ENCODE data around the gene CFAP54. TPM values are rescaled to one million over a fixed set of nuclear protein-coding genes. Genes with fewer than 3 reads are reported as not detected.

Gene CFAP54
- total and polyA plus RNA-seq, 2 of the 4 experiments (the other 2 are of a cell fraction): 0.18 to 0.41 TPM

DNA sequence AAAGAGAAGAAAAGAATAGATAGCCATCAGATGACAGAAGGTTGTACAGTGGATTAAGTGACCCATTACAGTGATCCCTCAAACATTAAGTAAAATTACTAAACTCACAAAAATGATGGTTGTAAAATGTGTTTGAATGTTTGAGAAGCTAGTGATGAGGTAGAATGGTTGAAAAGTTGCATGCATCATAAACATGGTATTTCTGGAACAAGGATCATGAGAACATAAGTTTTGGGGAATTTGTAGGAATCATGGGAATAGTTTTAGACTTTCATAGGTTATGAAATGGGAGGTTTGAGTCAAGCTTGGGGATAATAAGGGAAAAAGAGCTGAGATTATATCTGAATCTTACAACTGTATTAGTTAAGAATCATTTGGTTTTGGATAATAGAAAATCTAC, 383.6 kb downstream of the CFAP54 start:
- Histone ChIP-seq H3K4ac (ENCODE audit: low read depth, low read length) (no peak overlapping the region), H3K9me3 (ENCODE audit: control insufficient read depth, insufficient read depth, low read length) (no peaks in the 10 kb centered on the region), H3K56ac (ENCODE audit: extremely low read depth, insufficient read depth, low read length) (no peak overlapping the region), H2AFZ (replicated peaks; ENCODE audit: low read length, poor library complexity) (no peak overlapping the region), H3K4me2 (ENCODE audit: low read depth, low read length) (no peak overlapping the region), H2BK20ac (ENCODE audit: low read depth, low read length) (no peak overlapping the region), H3K27me3 (ENCODE audit: control insufficient read depth, insufficient read depth, low read length) (no peaks in the 10 kb centered on the region), H3K79me1 (ENCODE audit: low read depth in 1 of 2, low read length in 2 of 2) (no peaks in the 10 kb centered on the region), H3K4me3 (ENCODE audit: insufficient read depth, low read depth, low read length) (no peak overlapping the region), H3K9me1 (ENCODE audit: insufficient read depth, low read length) (no peaks in the 10 kb centered on the region), H2BK15ac (ENCODE audit: low read depth, low read length) (no peak overlapping the region), H2AK9ac (replicated peaks; ENCODE audit: low read depth, low read length, poor library complexity) (no peak overlapping the region), H4K91ac (ENCODE audit: insufficient read depth, low read depth, low read length) (no peak overlapping the region), H2BK5ac (ENCODE audit: low read depth, low read length, poor library complexity, severe bottlenecking) (no peak overlapping the region), H2BK120ac (ENCODE audit: low read depth, low read length) (no peak overlapping the region), H4K8ac (ENCODE audit: low read depth in 2 of 2, low read length in 2 of 2) (no peak overlapping the region), H3K23ac (ENCODE audit: low read depth, low read length) (no peak overlapping the region), H3K14ac (replicated peaks; ENCODE audit: low read depth, low read length) (no peak overlapping the region), H3K27ac (ENCODE audit: insufficient read depth, low read length) (no peak overlapping the region), H2AK5ac (ENCODE audit: low read depth, low read length) (no peak overlapping the region), H3K36me3 (ENCODE audit: control insufficient read depth, insufficient read depth, low read length) (no peaks in the 10 kb centered on the region), H3K4me1 (ENCODE audit: control insufficient read depth, insufficient read depth, low read length) (no peaks in the 10 kb centered on the region), H4K20me1 (ENCODE audit: insufficient read depth, low read length) (no peaks in the 10 kb centered on the region), H3K9ac (ENCODE audit: low read depth, low read length) (no peak overlapping the region), H3K18ac (ENCODE audit: low read depth, low read length) (no peak overlapping the region), H4K5ac (ENCODE audit: low read depth, low read length) (no peak overlapping the region)
- dilution Hi-C loops (cut with HindIII; ENCODE audit: low sequenced_read_pairs, unreplicated experiment) (no loop called here), in situ Hi-C loops (cut with MboI; ENCODE audit: low sequenced_read_pairs) (no loop called here), intact Hi-C loops (cut with micrococcal nuclease) (no loop called here)
- no peak for TF ChIP-seq RFX5 (IDR thresholded peaks at IDR 0.05; ENCODE audit: low read depth, low read length)
- TF ChIP-seq RAD21 (IDR thresholded peaks at IDR 0.05; ENCODE audit: low read length): no peak
- TF ChIP-seq, protein P1, sequence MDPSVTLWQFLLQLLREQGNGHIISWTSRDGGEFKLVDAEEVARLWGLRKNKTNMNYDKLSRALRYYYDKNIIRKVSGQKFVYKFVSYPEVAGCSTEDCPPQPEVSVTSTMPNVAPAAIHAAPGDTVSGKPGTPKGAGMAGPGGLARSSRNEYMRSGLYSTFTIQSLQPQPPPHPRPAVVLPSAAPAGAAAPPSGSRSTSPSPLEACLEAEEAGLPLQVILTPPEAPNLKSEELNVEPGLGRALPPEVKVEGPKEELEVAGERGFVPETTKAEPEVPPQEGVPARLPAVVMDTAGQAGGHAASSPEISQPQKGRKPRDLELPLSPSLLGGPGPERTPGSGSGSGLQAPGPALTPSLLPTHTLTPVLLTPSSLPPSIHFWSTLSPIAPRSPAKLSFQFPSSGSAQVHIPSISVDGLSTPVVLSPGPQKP (IDR thresholded peaks at IDR 0.05; ENCODE audit: borderline replicate concordance, low read depth, low read length): no peak
- no peak for TF ChIP-seq FOS (IDR thresholded peaks at IDR 0.05; ENCODE audit: low read depth, low read length)
- no peak for TF ChIP-seq CHD1 (IDR thresholded peaks at IDR 0.05; ENCODE audit: low read depth, low read length)
- TF ChIP-seq MAFK (IDR thresholded peaks at IDR 0.05; ENCODE audit: low read depth, low read length): no peak
- TF ChIP-seq, protein P2, sequence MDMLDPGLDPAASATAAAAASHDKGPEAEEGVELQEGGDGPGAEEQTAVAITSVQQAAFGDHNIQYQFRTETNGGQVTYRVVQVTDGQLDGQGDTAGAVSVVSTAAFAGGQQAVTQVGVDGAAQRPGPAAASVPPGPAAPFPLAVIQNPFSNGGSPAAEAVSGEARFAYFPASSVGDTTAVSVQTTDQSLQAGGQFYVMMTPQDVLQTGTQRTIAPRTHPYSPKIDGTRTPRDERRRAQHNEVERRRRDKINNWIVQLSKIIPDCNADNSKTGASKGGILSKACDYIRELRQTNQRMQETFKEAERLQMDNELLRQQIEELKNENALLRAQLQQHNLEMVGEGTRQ (IDR thresholded peaks at IDR 0.05; ENCODE audit: low read depth, low read length): no peak
- TF ChIP-seq SMC3 (IDR thresholded peaks at IDR 0.05; ENCODE audit: low read depth, low read length): no peak
- TF ChIP-seq POLR2A (IDR thresholded peaks at IDR 0.05; ENCODE audit: low read depth, low read length): no peak
- TF ChIP-seq NFE2L2 (IDR thresholded peaks at IDR 0.05; ENCODE audit: low read depth, low read length): no peak
- TF ChIP-seq, protein P3, sequence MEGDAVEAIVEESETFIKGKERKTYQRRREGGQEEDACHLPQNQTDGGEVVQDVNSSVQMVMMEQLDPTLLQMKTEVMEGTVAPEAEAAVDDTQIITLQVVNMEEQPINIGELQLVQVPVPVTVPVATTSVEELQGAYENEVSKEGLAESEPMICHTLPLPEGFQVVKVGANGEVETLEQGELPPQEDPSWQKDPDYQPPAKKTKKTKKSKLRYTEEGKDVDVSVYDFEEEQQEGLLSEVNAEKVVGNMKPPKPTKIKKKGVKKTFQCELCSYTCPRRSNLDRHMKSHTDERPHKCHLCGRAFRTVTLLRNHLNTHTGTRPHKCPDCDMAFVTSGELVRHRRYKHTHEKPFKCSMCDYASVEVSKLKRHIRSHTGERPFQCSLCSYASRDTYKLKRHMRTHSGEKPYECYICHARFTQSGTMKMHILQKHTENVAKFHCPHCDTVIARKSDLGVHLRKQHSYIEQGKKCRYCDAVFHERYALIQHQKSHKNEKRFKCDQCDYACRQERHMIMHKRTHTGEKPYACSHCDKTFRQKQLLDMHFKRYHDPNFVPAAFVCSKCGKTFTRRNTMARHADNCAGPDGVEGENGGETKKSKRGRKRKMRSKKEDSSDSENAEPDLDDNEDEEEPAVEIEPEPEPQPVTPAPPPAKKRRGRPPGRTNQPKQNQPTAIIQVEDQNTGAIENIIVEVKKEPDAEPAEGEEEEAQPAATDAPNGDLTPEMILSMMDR (conservative IDR thresholded peaks at IDR 0.05; ENCODE audit: low read depth, low read length): no peak
- TF ChIP-seq MXI1 (IDR thresholded peaks at IDR 0.05; ENCODE audit: borderline replicate concordance, low read depth, low read length): no peak
- TF ChIP-seq RCOR1 (IDR thresholded peaks at IDR 0.05; ENCODE audit: insufficient replicate concordance, low read length): no peak
- TF ChIP-seq CEBPB (IDR thresholded peaks at IDR 0.05; ENCODE audit: low read depth, low read length): no peak
- no peak for TF ChIP-seq BHLHE40 (IDR thresholded peaks at IDR 0.05; ENCODE audit: low read depth, low read length)
- POLR2A ChIA-PET (ENCODE audit: unreplicated experiment): no interaction called here
- DNase-seq: no peak
- CTCF ChIA-PET: no interaction called here
- ATAC-seq (ENCODE audit: low read depth): no peak
- no TSS peak for BruUV-seq (replicated peaks)

Data from IMR-90 (cell line).